22Rv1 (cell line): Measurements from ENCODE around the gene DISC1.

Experiments
- CTCF ChIP-seq: fragments of 450-650 bp; IDR thresholded peaks from 2 replicates; pipeline ENCODE4 v1.5.1; 2017; ENCODE audit warnings: mild to moderate bottlenecking
- ZFX ChIP-seq: fragments of 450-650 bp; IDR thresholded peaks from 2 replicates; pipeline ENCODE4 v1.6.1; 2017; ENCODE audit warnings: antibody characterized with exemption, borderline replicate concordance

- TF ChIP-seq CTCF: no peak
- no peak for TF ChIP-seq ZFX
These were observed 131.2 kb downstream of the DISC1 start for GRCh38 chr1:231757759-231758158.
